Astrocyte (in vitro differentiated cells and primary cell): ENCODE measurements around the gene MFSD1. TPM values are rescaled to one million over a fixed set of nuclear protein-coding genes. Genes with fewer than 3 reads are reported as not detected.

Experiments
- DNase-seq: peaks from one replicate; pipeline ENCODE4 v3.0.0-alpha.2; 2010; ENCODE audit warnings: low read depth
- FAIRE-seq: peaks from 2 replicates; lab custom pipeline; 2011; peaks lifted over from hg19 to GRCh38; lab: Jason Lieb, UNC
- H2AFZ ChIP-seq: 2 replicates; pipeline ENCODE4 v1.6.0; 2012; ENCODE audit warnings: low read depth, low read length, inconsistent platforms
- H3K27ac ChIP-seq: 2 replicates; pipeline ENCODE4 v1.5.1; 2011; ENCODE audit warnings: low read depth, low read length, inconsistent platforms
- H3K27me3 ChIP-seq: 2 replicates; pipeline ENCODE4 v1.6.0; 2011; ENCODE audit warnings: low read length, inconsistent platforms; ENCODE audit not compliant: insufficient read depth
- H3K36me3 ChIP-seq: 2 replicates; pipeline ENCODE4 v1.5.1; 2011; ENCODE audit warnings: low read length, inconsistent platforms; ENCODE audit not compliant: insufficient read depth
- H3K4me1 ChIP-seq: 2 replicates; pipeline ENCODE4 v1.5.1; 2011; ENCODE audit warnings: low read length, inconsistent platforms; ENCODE audit not compliant: insufficient read depth
- H3K4me2 ChIP-seq: 2 replicates; pipeline ENCODE4 v1.6.0; 2012; ENCODE audit warnings: low read length, inconsistent platforms
- H3K4me3 ChIP-seq: 2 replicates; pipeline ENCODE4 v1.5.1; 2011; ENCODE audit warnings: low read depth, mild to moderate bottlenecking, low read length, inconsistent platforms; ENCODE audit not compliant: insufficient read depth
- H3K79me2 ChIP-seq: 2 replicates; pipeline ENCODE4 v1.6.0; 2012; ENCODE audit warnings: mild to moderate bottlenecking, low read length, inconsistent platforms; ENCODE audit not compliant: insufficient read depth
- H3K9ac ChIP-seq: 2 replicates; pipeline ENCODE4 v1.6.0; 2012; ENCODE audit warnings: mild to moderate bottlenecking, low read length, inconsistent platforms
- H3K9me3 ChIP-seq: 2 replicates; pipeline ENCODE4 v1.5.1; 2012; ENCODE audit warnings: low read depth, mild to moderate bottlenecking, low read length, inconsistent platforms; ENCODE audit not compliant: insufficient read depth
- H4K20me1 ChIP-seq: 2 replicates; pipeline ENCODE4 v1.6.0; 2012; ENCODE audit warnings: low read length, inconsistent platforms; ENCODE audit not compliant: insufficient read depth
- H3K27ac Mint-ChIP-seq: one replicate; pipeline ENCODE4 v1.8.0; 2021; ENCODE audit warnings: mild to moderate bottlenecking, mixed read lengths; ENCODE audit not compliant: unreplicated experiment
- H3K27me3 Mint-ChIP-seq: one replicate; pipeline ENCODE4 v1.8.0; 2021; ENCODE audit warnings: low read depth, mixed read lengths; ENCODE audit not compliant: unreplicated experiment
- H3K36me3 Mint-ChIP-seq: one replicate; pipeline ENCODE4 v1.8.0; 2021; ENCODE audit warnings: low read depth, mixed read lengths; ENCODE audit not compliant: unreplicated experiment
- H3K4me1 Mint-ChIP-seq: one replicate; pipeline ENCODE4 v1.8.0; 2021; ENCODE audit warnings: low read depth, mixed read lengths; ENCODE audit not compliant: unreplicated experiment
- H3K4me3 Mint-ChIP-seq: one replicate; pipeline ENCODE4 v1.8.0; 2021; ENCODE audit warnings: mild to moderate bottlenecking, moderate library complexity, mixed read lengths; ENCODE audit not compliant: unreplicated experiment
- H3K9me3 Mint-ChIP-seq: one replicate; pipeline ENCODE4 v1.8.0; 2021; ENCODE audit warnings: mild to moderate bottlenecking, mixed read lengths; ENCODE audit not compliant: unreplicated experiment
- CTCF ChIP-seq: IDR thresholded peaks from 2 replicates; pipeline ENCODE4 v1.5.1; 2011; ENCODE audit warnings: low read depth, mild to moderate bottlenecking, inconsistent platforms, low read length, moderate library complexity; ENCODE audit not compliant: insufficient read depth
- EZH2 ChIP-seq: IDR thresholded peaks from 2 replicates; pipeline ENCODE4 v1.6.1; 2012; ENCODE audit warnings: mild to moderate bottlenecking, low read length, inconsistent platforms; ENCODE audit not compliant: insufficient read depth
- total RNA-seq: library from RNA; stranded (reverse); gene quantifications from 2 replicates; pipeline ENCODE4 v1.2.1, GENCODE V29; 2021

The MFSD1 gene
- total RNA-seq, 1 donor from 2014 or later: 62.2 TPM

- H3K4me1 Mint-ChIP-seq: peaks cover 29% of the 10 kb centered on the region
- H3K9me3 Mint-ChIP-seq: no peaks in the 10 kb centered on the region
- Histone ChIP-seq H3K36me3 (no peaks in the 10 kb centered on the region), H3K4me3 (no peak overlapping the region), H3K4me2 (no peak overlapping the region), H4K20me1 (no peaks in the 10 kb centered on the region), H3K4me1 (peaks cover 34% of the 10 kb centered on the region), H3K27me3 (no peaks in the 10 kb centered on the region), H3K79me2 (no peaks in the 10 kb centered on the region), H3K9ac (no peak overlapping the region), H3K27ac (no peak overlapping the region), H3K9me3 (no peaks in the 10 kb centered on the region), H2AFZ (no peak overlapping the region)
- peaks cover 4% of the 10 kb centered on the region for H3K36me3 Mint-ChIP-seq
- H3K4me3 Mint-ChIP-seq: no peak overlapping the region
- peak; percentile 51 for DNase-seq
- no peak for FAIRE-seq
- peaks cover 4% of the 10 kb centered on the region for H3K27me3 Mint-ChIP-seq
- no peak overlapping the region for H3K27ac Mint-ChIP-seq
- no peak for TF ChIP-seq EZH2
- TF ChIP-seq CTCF: no peak
Observed at GRCh38 chr3:158765518-158766205, 36.2 kb upstream of the MFSD1 start.

- H2AFZ ChIP-seq: no peak overlapping the region
- Mint-ChIP-seq H3K27me3 (peaks cover 4% of the 10 kb centered on the region), H3K4me1 (peaks cover 29% of the 10 kb centered on the region), H3K36me3 (peaks cover 4% of the 10 kb centered on the region), H3K27ac (peak overlapping the region; percentile 29), H3K9me3 (no peaks in the 10 kb centered on the region), H3K4me3 (no peak overlapping the region)
- H3K36me3 ChIP-seq: no peaks in the 10 kb centered on the region
- no peak overlapping the region for H3K9ac ChIP-seq
- H3K4me2 ChIP-seq: no peak overlapping the region
- no peak for TF ChIP-seq EZH2
- no peak for TF ChIP-seq CTCF
- no peak for DNase-seq
- no peaks in the 10 kb centered on the region for H3K9me3 ChIP-seq
- H3K27ac ChIP-seq: no peak overlapping the region
- no peaks in the 10 kb centered on the region for H4K20me1 ChIP-seq
- peaks cover 36% of the 10 kb centered on the region for H3K4me1 ChIP-seq
- H3K4me3 ChIP-seq: no peak overlapping the region
- no peak for FAIRE-seq
- no peaks in the 10 kb centered on the region for H3K79me2 ChIP-seq
- no peaks in the 10 kb centered on the region for H3K27me3 ChIP-seq
Observed at GRCh38 chr3:158766364-158766763, 35.5 kb upstream of the MFSD1 start.

DNA sequence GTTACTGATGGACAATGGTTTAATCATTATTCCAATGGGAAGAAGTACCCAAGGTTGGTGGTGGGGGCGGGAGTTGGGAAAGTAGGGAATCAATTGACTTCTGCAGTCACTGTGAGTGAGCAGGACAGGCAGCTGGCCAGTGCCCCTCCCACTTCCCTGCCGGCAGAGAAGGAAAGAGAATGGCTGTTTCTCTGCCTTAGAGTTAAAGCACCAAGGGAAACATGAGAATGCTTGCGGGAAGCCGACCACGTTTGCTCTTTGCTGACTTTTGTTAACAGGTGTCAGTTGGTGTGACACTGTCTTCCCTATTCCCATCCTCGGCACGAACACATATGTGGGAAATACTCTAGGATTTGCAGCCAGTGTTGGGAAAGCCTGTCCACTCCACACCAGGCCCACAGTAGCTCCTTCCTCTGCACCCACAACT, 33.5 kb upstream of the MFSD1 start:
- H3K9me3 Mint-ChIP-seq: no peaks in the 10 kb centered on the region
- Histone ChIP-seq H3K4me3 (peak overlapping the region; percentile 15), H3K79me2 (no peaks in the 10 kb centered on the region), H3K36me3 (no peaks in the 10 kb centered on the region), H3K4me1 (peaks cover 36% of the 10 kb centered on the region), H2AFZ (peak overlapping the region; percentile 53), H3K9me3 (no peaks in the 10 kb centered on the region), H3K27me3 (no peaks in the 10 kb centered on the region), H3K4me2 (peak overlapping the region; percentile 76), H3K9ac (peak overlapping the region; percentile 66), H4K20me1 (no peaks in the 10 kb centered on the region), H3K27ac (peak overlapping the region; percentile 81)
- peaks cover 6% of the 10 kb centered on the region for H3K27me3 Mint-ChIP-seq
- H3K36me3 Mint-ChIP-seq: peaks cover 4% of the 10 kb centered on the region
- H3K4me1 Mint-ChIP-seq: peaks cover 29% of the 10 kb centered on the region
- H3K4me3 Mint-ChIP-seq: no peak overlapping the region
- peak; percentile 74 for DNase-seq
- H3K27ac Mint-ChIP-seq: no peak overlapping the region
- no peak for FAIRE-seq
- no peak for TF ChIP-seq EZH2
- no peak for TF ChIP-seq CTCF
